ENCODE results near the gene BUB1B.
"Not testable (repeated sequence)": the region's sequence is repeated elsewhere in the genome, so short reads cannot be mapped to it uniquely, and the experiment has no call there.

- TF ChIP-seq CTCF (conservative IDR thresholded peaks at IDR 0.05); ZFX (IDR thresholded peaks at IDR 0.05): not testable (repeated sequence)
Observed at GRCh38 chr15:40122989-40123388, 37.9 kb upstream of the BUB1B start.

Measured in C4-2B (cell line).